Activated CD8-positive, alpha-beta memory T cell treated with anti-CD3 and anti-CD28 coated beads for 48 hours (primary cell): ENCODE results near the gene EPHA7.

Experiments
- DNase-seq, 3 experiments: peaks; one replicate each; pipeline ENCODE4 v3.0.0-alpha.2; 2020; ENCODE audit warnings: low read depth in 2 of 3, low spot score in 2 of 3

The EPHA7 gene

GRCh38 chr6:93248631-93249030, 170.7 kb downstream of the EPHA7 start:
- DNase-seq = no peak

DNA sequence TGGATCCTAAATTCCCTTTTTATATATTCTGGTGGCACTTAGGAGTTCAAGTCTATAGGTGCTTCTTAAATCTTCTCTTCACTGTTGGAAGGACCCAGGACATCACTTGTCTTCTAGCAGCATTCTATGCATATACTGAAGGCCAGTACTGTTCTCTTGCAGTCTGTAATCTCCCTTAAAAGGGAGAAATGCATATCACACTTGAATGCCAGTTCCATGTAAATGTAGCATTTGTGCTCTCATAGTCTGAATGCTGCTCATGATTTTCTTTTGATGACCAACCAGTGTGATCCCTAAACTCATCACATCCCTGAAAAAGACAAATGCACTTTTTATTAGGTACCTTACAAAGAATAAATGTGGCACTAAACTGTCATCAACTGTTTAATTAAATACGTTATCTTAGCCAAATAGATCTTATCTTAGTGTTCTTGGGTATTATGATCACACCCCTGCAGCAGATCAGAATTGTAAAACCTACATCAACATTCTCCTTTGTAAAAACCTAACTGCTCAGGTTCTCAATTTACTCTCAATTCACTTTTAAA, 176.1 kb downstream of the EPHA7 start:
- DNase-seq = no peak

DNA sequence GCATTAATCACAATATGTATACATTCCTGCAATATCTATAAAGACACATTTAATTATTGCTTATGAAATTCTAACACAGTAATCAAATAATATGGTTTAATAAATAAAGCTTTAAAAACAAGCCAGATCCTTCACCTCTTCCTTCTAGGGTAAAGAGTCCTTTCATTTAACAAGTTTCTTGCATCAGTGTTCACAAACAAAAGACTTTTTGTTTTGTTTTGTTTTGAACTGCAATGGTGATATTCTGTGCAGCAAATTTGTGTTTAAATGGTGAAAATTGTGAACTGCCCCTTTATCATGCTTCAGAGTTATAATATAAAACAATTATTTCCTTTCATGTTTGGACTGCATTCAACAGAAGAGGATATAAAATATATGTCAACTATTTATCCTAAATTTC, 177.3 kb downstream of the EPHA7 start:
- no peak for DNase-seq

GRCh38 chr6:93238632-93239031, 180.7 kb downstream of the EPHA7 start:
- no peak for DNase-seq

- DNase-seq = no peak
Measured at GRCh38 chr6:93235775-93236174, 183.6 kb downstream of the EPHA7 start.

DNA sequence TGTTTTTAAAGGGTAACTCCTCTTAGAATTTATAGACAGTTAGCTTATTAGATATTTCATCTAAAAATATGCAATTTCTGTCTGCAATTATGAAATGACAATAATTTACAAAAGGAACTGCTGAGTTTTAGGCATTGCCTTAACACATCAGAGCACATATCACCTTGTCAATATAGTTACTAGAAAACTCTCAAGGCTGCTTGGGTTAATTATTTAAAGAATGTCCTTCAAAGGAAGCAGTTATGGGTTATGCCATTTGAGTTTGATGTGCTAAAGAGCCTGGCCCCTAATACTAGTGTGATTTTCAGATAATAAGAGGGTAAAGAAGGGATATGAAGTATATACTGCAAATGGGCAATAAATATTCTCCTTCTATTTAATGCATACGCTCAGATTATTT, 192.5 kb downstream of the EPHA7 start:
- no peak for DNase-seq

- DNase-seq = no peak
Measured at GRCh38 chr6:93222071-93222851, 197.1 kb downstream of the EPHA7 start.

GRCh38 chr6:93219447-93219846, 199.9 kb downstream of the EPHA7 start:
- DNase-seq = no peak

DNA sequence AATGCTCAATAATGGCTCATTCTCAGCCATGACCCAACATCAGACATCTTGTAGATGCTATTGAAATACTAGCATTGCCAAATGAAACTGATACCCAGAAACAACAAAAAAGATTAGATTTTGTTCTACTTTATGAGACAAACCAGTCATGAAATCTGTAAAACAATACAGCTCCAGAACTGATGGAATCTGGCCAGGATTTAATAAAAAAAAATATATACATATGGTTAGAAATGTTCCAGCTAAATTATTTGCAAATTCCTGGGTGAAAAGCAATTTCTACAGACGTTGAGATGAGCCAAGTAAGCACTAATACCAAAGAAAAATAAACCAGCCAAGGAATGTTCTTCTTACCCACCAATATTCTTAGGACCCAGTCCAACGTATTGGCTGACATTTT, 201.3 kb downstream of the EPHA7 start:
- no peak for DNase-seq

GRCh38 chr6:93213028-93213427, 206.3 kb downstream of the EPHA7 start:
- no peak for DNase-seq

GRCh38 chr6:93210908-93211307, 208.5 kb downstream of the EPHA7 start:
- DNase-seq = no peak

DNA sequence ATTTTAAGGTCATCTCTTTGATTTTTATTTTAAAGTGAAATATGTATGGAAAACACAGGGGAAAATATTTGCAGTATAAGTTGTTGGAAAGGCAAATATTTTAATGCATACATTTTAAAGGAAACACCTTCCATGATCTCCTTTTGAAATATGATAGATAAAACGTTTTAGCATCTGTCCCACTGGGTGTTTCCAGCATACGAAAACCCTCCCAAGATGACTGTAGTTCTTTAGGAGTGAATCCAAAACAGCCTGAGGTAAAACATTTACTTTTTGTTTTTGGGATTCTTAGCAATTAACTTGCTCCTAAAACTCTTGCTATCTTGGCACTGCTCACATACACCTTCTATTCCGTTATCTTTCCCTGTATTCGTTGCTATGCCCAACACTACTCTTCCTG, 210.0 kb downstream of the EPHA7 start:
- DNase-seq = no peak

DNA sequence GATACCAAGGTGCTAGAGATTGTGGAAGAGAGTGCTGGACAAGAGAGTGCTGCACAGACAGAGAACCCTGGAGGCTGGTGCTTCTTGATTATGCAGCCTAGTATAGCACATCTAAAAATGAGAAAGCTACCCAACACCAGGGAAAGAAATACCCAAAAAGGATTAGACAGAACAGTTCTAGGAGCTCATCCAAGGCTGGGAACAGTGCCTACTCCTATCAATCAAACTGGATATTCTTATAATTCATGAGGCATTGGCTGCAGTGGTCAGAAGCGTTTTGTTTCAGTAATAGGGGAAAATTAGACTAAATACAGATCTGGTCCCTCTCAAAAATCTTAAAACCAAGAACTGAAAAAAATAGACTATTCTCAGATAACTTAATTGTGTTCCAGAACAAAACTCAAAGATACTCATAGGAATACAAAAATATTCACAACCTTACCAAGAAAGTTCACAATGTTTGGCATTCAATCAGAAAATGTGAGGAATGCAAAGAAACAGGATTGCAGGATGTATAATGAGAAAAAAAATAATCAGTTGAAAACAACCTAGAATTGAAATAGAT, 222.9 kb downstream of the EPHA7 start:
- DNase-seq = no peak

GRCh38 chr6:93194480-93194879, 224.9 kb downstream of the EPHA7 start:
- no peak for DNase-seq

- DNase-seq = no peak
Measured at GRCh38 chr6:93193868-93194267, 225.5 kb downstream of the EPHA7 start.
